HL-60 (cell line): ENCODE measurements around the gene S1PR1.

Experiments used
- DNase-seq, 2 experiments: peaks; one replicate each; pipeline ENCODE4 v3.0.0-alpha.2; 2010 to 2020; ENCODE audit warnings: low read depth in 1 of 2, low spot score in 1 of 2
- H3K27ac ChIP-seq: fragments of 250-450 bp; sonication (Bioruptor Pico); replicated peaks from 2 replicates; pipeline ENCODE4 v1.5.1; 2020; ENCODE audit warnings: mild to moderate bottlenecking, moderate library complexity
- H3K27me3 ChIP-seq: fragments of 250-450 bp; sonication (Bioruptor Pico); 2 replicates; pipeline ENCODE4 v1.5.1; 2021; ENCODE audit warnings: mild to moderate bottlenecking, moderate library complexity; ENCODE audit not compliant: insufficient read depth, poor library complexity, severe bottlenecking
- H3K4me3 ChIP-seq: replicated peaks from 2 replicates; pipeline ENCODE4 v1.5.1; 2011; ENCODE audit warnings: mild to moderate bottlenecking, control low read depth, low read length; ENCODE audit not compliant: insufficient read depth
- GABPA ChIP-seq: IDR thresholded peaks from 2 replicates; pipeline ENCODE4 v1.6.1; 2012; ENCODE audit warnings: low read depth
- POLR2AphosphoS5 ChIP-seq: IDR thresholded peaks from 2 replicates; pipeline ENCODE4 v1.6.1; 2012; ENCODE audit warnings: low read depth
- SPI1 ChIP-seq: IDR thresholded peaks from 2 replicates; pipeline ENCODE4 v1.6.1; 2012; ENCODE audit warnings: low read depth, mild to moderate bottlenecking, borderline replicate concordance
- TF ChIP-seq, protein P1 (sequence below): IDR thresholded peaks from 2 replicates; pipeline ENCODE4 v1.6.1; 2012; ENCODE audit warnings: low read depth; ENCODE audit not compliant: insufficient replicate concordance
- TF ChIP-seq, protein P2 (sequence below): IDR thresholded peaks from one replicate; pipeline ENCODE4 v1.5.1; 2011; ENCODE audit warnings: low read length, control low read depth, inconsistent platforms; ENCODE audit not compliant: insufficient read depth

S1PR1 gene

DNA sequence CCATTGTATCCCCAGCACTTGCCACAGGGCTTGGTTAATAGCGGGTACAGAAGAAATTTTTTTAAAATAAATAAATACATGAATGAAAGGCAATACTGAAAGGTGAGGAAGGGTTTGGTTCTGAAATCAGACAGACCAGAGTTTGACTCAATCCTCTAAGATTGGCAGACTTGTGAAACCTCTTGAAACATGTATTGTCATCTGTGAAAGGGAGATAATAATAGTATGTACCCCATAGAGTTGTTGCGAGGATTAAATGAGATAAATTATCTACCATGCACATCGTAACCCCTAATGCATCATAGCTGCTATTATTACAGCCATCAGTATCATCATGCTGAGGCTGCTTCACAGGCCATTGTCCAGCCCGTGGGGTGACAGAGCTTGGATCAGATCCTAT lies 41.4 kb downstream of the S1PR1 start:
- DNase-seq: no peak
- TF ChIP-seq POLR2AphosphoS5 (no peak), GABPA (no peak), SPI1 (no peak)
- TF ChIP-seq, protein P1, sequence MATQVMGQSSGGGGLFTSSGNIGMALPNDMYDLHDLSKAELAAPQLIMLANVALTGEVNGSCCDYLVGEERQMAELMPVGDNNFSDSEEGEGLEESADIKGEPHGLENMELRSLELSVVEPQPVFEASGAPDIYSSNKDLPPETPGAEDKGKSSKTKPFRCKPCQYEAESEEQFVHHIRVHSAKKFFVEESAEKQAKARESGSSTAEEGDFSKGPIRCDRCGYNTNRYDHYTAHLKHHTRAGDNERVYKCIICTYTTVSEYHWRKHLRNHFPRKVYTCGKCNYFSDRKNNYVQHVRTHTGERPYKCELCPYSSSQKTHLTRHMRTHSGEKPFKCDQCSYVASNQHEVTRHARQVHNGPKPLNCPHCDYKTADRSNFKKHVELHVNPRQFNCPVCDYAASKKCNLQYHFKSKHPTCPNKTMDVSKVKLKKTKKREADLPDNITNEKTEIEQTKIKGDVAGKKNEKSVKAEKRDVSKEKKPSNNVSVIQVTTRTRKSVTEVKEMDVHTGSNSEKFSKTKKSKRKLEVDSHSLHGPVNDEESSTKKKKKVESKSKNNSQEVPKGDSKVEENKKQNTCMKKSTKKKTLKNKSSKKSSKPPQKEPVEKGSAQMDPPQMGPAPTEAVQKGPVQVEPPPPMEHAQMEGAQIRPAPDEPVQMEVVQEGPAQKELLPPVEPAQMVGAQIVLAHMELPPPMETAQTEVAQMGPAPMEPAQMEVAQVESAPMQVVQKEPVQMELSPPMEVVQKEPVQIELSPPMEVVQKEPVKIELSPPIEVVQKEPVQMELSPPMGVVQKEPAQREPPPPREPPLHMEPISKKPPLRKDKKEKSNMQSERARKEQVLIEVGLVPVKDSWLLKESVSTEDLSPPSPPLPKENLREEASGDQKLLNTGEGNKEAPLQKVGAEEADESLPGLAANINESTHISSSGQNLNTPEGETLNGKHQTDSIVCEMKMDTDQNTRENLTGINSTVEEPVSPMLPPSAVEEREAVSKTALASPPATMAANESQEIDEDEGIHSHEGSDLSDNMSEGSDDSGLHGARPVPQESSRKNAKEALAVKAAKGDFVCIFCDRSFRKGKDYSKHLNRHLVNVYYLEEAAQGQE: no peak
- TF ChIP-seq, protein P2, sequence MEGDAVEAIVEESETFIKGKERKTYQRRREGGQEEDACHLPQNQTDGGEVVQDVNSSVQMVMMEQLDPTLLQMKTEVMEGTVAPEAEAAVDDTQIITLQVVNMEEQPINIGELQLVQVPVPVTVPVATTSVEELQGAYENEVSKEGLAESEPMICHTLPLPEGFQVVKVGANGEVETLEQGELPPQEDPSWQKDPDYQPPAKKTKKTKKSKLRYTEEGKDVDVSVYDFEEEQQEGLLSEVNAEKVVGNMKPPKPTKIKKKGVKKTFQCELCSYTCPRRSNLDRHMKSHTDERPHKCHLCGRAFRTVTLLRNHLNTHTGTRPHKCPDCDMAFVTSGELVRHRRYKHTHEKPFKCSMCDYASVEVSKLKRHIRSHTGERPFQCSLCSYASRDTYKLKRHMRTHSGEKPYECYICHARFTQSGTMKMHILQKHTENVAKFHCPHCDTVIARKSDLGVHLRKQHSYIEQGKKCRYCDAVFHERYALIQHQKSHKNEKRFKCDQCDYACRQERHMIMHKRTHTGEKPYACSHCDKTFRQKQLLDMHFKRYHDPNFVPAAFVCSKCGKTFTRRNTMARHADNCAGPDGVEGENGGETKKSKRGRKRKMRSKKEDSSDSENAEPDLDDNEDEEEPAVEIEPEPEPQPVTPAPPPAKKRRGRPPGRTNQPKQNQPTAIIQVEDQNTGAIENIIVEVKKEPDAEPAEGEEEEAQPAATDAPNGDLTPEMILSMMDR: no peak
- no peak overlapping the region for H3K27ac ChIP-seq
- H3K27me3 ChIP-seq: no peaks in the 10 kb centered on the region
- no peak overlapping the region for H3K4me3 ChIP-seq

DNA sequence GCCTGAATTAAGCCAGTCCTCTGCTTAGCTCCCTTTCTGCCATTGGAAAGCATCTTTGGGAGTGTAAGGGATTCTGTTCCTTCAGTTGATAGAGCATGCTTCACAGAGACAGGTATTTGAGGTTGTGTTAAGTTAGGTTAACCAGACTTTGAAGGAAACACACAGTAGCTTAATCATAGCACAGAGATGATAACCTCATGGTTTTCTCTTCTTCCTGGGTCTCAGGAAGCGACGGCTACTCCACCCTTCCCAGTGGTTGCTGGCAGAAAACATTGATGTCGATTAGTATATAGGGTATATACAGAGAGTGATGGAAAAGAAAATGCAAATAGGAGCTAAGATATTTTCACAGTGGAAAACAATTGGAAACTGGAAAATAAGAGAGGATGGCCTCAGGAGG lies 42.0 kb downstream of the S1PR1 start:
- H3K27ac ChIP-seq: no peak overlapping the region
- H3K4me3 ChIP-seq: no peak overlapping the region
- DNase-seq: no peak
- TF ChIP-seq POLR2AphosphoS5: no peak
- TF ChIP-seq, protein P2: no peak
- no peak for TF ChIP-seq SPI1
- TF ChIP-seq GABPA: no peak
- TF ChIP-seq, protein P1: no peak
- no peaks in the 10 kb centered on the region for H3K27me3 ChIP-seq

DNA sequence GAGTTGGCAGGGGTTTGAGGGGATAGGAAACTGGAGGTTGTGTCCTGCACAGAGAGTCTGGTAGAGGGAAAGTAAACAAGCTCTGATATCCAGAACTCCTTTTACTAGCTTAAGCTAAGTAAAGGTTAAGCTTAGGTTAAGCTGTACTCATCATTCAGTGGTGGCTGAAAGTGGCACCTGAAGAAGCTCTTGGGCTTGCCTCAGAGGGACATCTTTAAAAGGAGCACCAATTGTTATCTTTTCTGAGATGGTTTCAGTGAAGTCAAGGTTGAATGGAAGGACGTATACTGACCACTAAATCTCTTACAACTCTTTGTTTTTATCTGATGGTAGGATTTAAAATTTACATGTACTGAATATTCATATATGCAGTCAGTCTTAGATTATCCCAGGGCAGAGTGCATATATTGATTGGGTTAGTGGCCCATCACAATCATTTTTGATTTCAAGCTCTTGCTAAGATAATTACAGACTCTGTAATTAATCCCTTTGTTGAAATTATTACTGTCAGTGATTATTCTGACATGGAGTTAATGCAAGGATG lies 43.3 kb downstream of the S1PR1 start:
- no peak for TF ChIP-seq SPI1
- TF ChIP-seq, protein P2: no peak
- no peak for TF ChIP-seq GABPA
- no peak for TF ChIP-seq POLR2AphosphoS5
- TF ChIP-seq, protein P1: no peak
- Histone ChIP-seq H3K27me3 (no peaks in the 10 kb centered on the region), H3K27ac (no peak overlapping the region), H3K4me3 (no peak overlapping the region)
- no peak for DNase-seq
